ENCODE data around the gene WDR77.

- TF ChIP-seq CTCF (IDR thresholded peaks at IDR 0.05) (no peak), EP300 (IDR thresholded peaks at IDR 0.05) (no peak)
These were observed 35.5 kb upstream of the WDR77 start for GRCh38 chr1:111484391-111485026.
